H1 (cell line): ENCODE results near the gene SPTSSB. TPM values are rescaled to one million over a fixed set of nuclear protein-coding genes. Genes with fewer than 3 reads are reported as not detected.

Experiments
- CTCF ChIA-PET: fragments of 300-600 bp; sonication (Branson Sonifier 250); formaldehyde crosslinking; loops from one replicate; lab custom pipeline; 2021; ENCODE audit not compliant: partially characterized antibody; lab: Charles Lee
- POLR2A ChIA-PET: fragments of 300-600 bp; sonication (Branson Sonifier 250); formaldehyde crosslinking; loops from one replicate; lab custom pipeline; 2021; ENCODE audit warnings: inconsistent platforms; ENCODE audit not compliant: partially characterized antibody; lab: Charles Lee
- DNase-seq, 2 experiments: peaks; one replicate each; pipeline versions ENCODE4 v3.0.0 to v3.0.0-alpha.2; 2010 to 2022; ENCODE audit warnings: low spot score in 2 of 2, low read depth in 1 of 2, mixed read lengths in 1 of 2
- FAIRE-seq: peaks from 2 replicates; lab custom pipeline; 2011; peaks lifted over from hg19 to GRCh38; lab: Jason Lieb, UNC
- H2AFZ ChIP-seq: 2 replicates; pipeline ENCODE4 v1.8.1; 2012; ENCODE audit warnings: low read length, inconsistent platforms
- H2AK5ac ChIP-seq: 2 replicates; pipeline ENCODE4 v1.6.1; 2013; ENCODE audit warnings: low read depth, low read length
- H2BK120ac ChIP-seq: replicated peaks from 2 replicates; pipeline ENCODE3; 2013; ENCODE audit warnings: low read depth, low read length, inconsistent platforms
- H2BK12ac ChIP-seq: 2 replicates; pipeline ENCODE4 v1.6.1; 2013; ENCODE audit warnings: low read depth, low read length
- H2BK15ac ChIP-seq: 2 replicates; pipeline ENCODE4 v1.6.1; 2013; ENCODE audit warnings: low read length
- H2BK20ac ChIP-seq: 2 replicates; pipeline ENCODE4 v1.6.1; 2013; ENCODE audit warnings: low read length
- H2BK5ac ChIP-seq: 2 replicates; pipeline ENCODE4 v1.6.1; 2013; ENCODE audit warnings: low read depth, low read length
- H3K14ac ChIP-seq: 2 replicates; pipeline ENCODE4 v1.6.1; 2013; ENCODE audit warnings: inconsistent platforms; ENCODE audit not compliant: insufficient read length
- H3K18ac ChIP-seq: 2 replicates; pipeline ENCODE4 v1.6.1; 2013; ENCODE audit warnings: low read length; ENCODE audit errors: extremely low read depth
- H3K23ac ChIP-seq: 2 replicates; pipeline ENCODE4 v1.6.1; 2013; ENCODE audit warnings: inconsistent platforms; ENCODE audit not compliant: insufficient read length
- H3K23me2 ChIP-seq: 2 replicates; pipeline ENCODE4 v1.6.1; 2013; ENCODE audit warnings: low read depth, low read length
- H3K27ac ChIP-seq: 2 replicates; pipeline ENCODE4 v1.6.1; 2011; ENCODE audit warnings: low read depth, low read length, inconsistent platforms
- H3K27me3 ChIP-seq, 4 experiments: replicated peaks in 1 of 4; 1 replicate in 1 of 4; 2 replicates in 3 of 4; pipeline versions ENCODE4 v1.6.1 to v1.8.1; 2011 to 2013; ENCODE audit warnings: low read length in 3 of 4, mild to moderate bottlenecking in 3 of 4, inconsistent platforms in 2 of 4, mixed read lengths in 2 of 4, moderate library complexity in 1 of 4; ENCODE audit not compliant: control insufficient read depth in 3 of 4, insufficient read depth in 3 of 4; ENCODE audit errors: extremely low read depth in 1 of 4
- H3K36me3 ChIP-seq, 4 experiments: 2 replicates each; pipeline versions ENCODE4 v1.6.1 to v1.8.1; 2011 to 2013; ENCODE audit warnings: mild to moderate bottlenecking in 4 of 4, low read length in 3 of 4, moderate library complexity in 2 of 4, control low read depth in 1 of 4, inconsistent platforms in 1 of 4; ENCODE audit not compliant: insufficient read depth in 4 of 4, control insufficient read depth in 2 of 4
- H3K4ac ChIP-seq: replicated peaks from 2 replicates; pipeline ENCODE3; 2013; ENCODE audit warnings: low read length, low read depth, mixed read lengths, inconsistent platforms; ENCODE audit not compliant: insufficient read length
- H3K4me1 ChIP-seq, 4 experiments: replicated peaks in 1 of 4; 1 replicate in 1 of 4; 2 replicates in 3 of 4; pipeline versions ENCODE4 v1.6.1 to v1.8.1; 2011 to 2013; ENCODE audit warnings: low read length in 3 of 4, inconsistent platforms in 2 of 4, mixed read lengths in 1 of 4; ENCODE audit not compliant: insufficient read depth in 4 of 4, control insufficient read depth in 3 of 4
- H3K4me2 ChIP-seq, 2 experiments: 2 replicates each; pipeline versions ENCODE4 v1.6.1 to v1.8.1; 2011 to 2013; ENCODE audit warnings: low read depth in 2 of 2, low read length in 2 of 2, control low read depth in 1 of 2, inconsistent platforms in 1 of 2, mild to moderate bottlenecking in 1 of 2; ENCODE audit not compliant: insufficient read depth in 1 of 2
- H3K4me3 ChIP-seq, 4 experiments: fragments of 200-600, 300-600 bp in 1 of 4; sonication (generic), shearing (Covaris generic), sonication (Bioruptor Twin) in 1 of 4; 2 replicates each; pipeline versions ENCODE4 v1.5.1 to v1.8.1; 2011 to 2016; ENCODE audit warnings: low read length in 4 of 4, low read depth in 3 of 4, control low read depth in 2 of 4, inconsistent platforms in 2 of 4, mild to moderate bottlenecking in 2 of 4, mixed read lengths in 1 of 4, moderate library complexity in 1 of 4; ENCODE audit not compliant: insufficient read depth in 2 of 4; ENCODE audit errors: extremely low read depth in 1 of 4
- H3K56ac ChIP-seq: replicated peaks from 2 replicates; pipeline ENCODE3; 2013; ENCODE audit warnings: low read depth, mild to moderate bottlenecking, mixed read lengths, low read length, inconsistent platforms; ENCODE audit not compliant: insufficient read length
- H3K79me1 ChIP-seq: 2 replicates; pipeline ENCODE4 v1.6.1; 2013; ENCODE audit warnings: low read depth, low read length, control low read depth
- H3K79me2 ChIP-seq, 2 experiments: 2 replicates each; pipeline versions ENCODE4 v1.6.1 to v1.8.1; 2012 to 2013; ENCODE audit warnings: low read length in 2 of 2, mild to moderate bottlenecking in 2 of 2, inconsistent platforms in 1 of 2; ENCODE audit not compliant: insufficient read depth in 2 of 2, control insufficient read depth in 1 of 2
- H3K9ac ChIP-seq, 4 experiments: replicated peaks in 1 of 4; 1 replicate in 1 of 4; 2 replicates in 3 of 4; pipeline versions ENCODE4 v1.6.1 to v1.8.1; 2011 to 2013; ENCODE audit warnings: low read depth in 3 of 4, low read length in 3 of 4, control low read depth in 2 of 4, mild to moderate bottlenecking in 2 of 4, moderate library complexity in 2 of 4, inconsistent platforms in 1 of 4; ENCODE audit errors: extremely low read depth in 1 of 4
- H3K9me3 ChIP-seq, 2 experiments: 2 replicates each; pipeline versions ENCODE4 v1.6.1 to v1.8.1; 2012 to 2013; ENCODE audit warnings: mild to moderate bottlenecking in 2 of 2, moderate library complexity in 2 of 2, control low read depth in 1 of 2, inconsistent platforms in 1 of 2, low read depth in 1 of 2, low read length in 1 of 2, mixed read lengths in 1 of 2; ENCODE audit not compliant: insufficient read depth in 2 of 2
- H4K20me1 ChIP-seq, 2 experiments: replicated peaks in 1 of 2; 2 replicates each; pipeline versions ENCODE3 to v1.8.1; 2011 to 2013; ENCODE audit warnings: inconsistent platforms in 2 of 2, low read length in 2 of 2, mild to moderate bottlenecking in 1 of 2; ENCODE audit not compliant: insufficient read depth in 2 of 2, control insufficient read depth in 1 of 2
- H4K5ac ChIP-seq: 2 replicates; pipeline ENCODE4 v1.6.1; 2013; ENCODE audit warnings: low read length, low read depth, mixed read lengths, inconsistent platforms; ENCODE audit not compliant: insufficient read length
- H4K8ac ChIP-seq: 2 replicates; pipeline ENCODE4 v1.8.0; 2013; ENCODE audit warnings: mild to moderate bottlenecking, moderate library complexity, low read length, inconsistent platforms; ENCODE audit not compliant: insufficient read depth; ENCODE audit errors: extremely low read depth
- H4K91ac ChIP-seq: replicated peaks from 2 replicates; pipeline ENCODE3; 2013; ENCODE audit warnings: low read length, mixed read lengths, inconsistent platforms; ENCODE audit not compliant: insufficient read length
- CHD1 ChIP-seq: IDR thresholded peaks from 2 replicates; pipeline ENCODE4 v1.6.1; 2012; ENCODE audit warnings: low read depth, low read length, improper control_type of control experiment
- CTCF ChIP-seq, 3 experiments: IDR thresholded peaks; 1 replicate in 2 of 3; 2 replicates in 1 of 3; pipeline versions ENCODE4 v1.5.1 to v1.6.1; 2011; ENCODE audit warnings: low read length in 3 of 3, mild to moderate bottlenecking in 3 of 3, inconsistent platforms in 2 of 3, low read depth in 1 of 3, moderate library complexity in 1 of 3; ENCODE audit not compliant: insufficient read depth in 1 of 3; ENCODE audit errors: control extremely low read depth in 1 of 3
- HDAC2 ChIP-seq, 2 experiments: fragments of 300-600 bp in 1 of 2; sonication (generic) in 1 of 2; IDR thresholded peaks; 2 replicates each; pipeline ENCODE4 v1.6.1; 2011 to 2012; ENCODE audit warnings: low read depth in 2 of 2, low read length in 2 of 2, mild to moderate bottlenecking in 2 of 2, moderate library complexity in 2 of 2, borderline replicate concordance in 1 of 2, inconsistent platforms in 1 of 2
- PHF8 ChIP-seq: fragments of 200-600 bp; sonication (generic); conservative IDR thresholded peaks from 2 replicates; pipeline ENCODE4 v1.7.1; 2012; ENCODE audit warnings: low read depth, mild to moderate bottlenecking, inconsistent platforms, low read length, moderate library complexity
- RAD21 ChIP-seq, 2 experiments: IDR thresholded peaks in 1 of 2; conservative IDR thresholded peaks in 1 of 2; 2 replicates each; pipeline ENCODE4 v1.6.1; 2011; ENCODE audit warnings: low read depth in 2 of 2, low read length in 2 of 2, improper control_type of control experiment in 1 of 2, inconsistent platforms in 1 of 2, mild to moderate bottlenecking in 1 of 2, moderate library complexity in 1 of 2
- WGBS, 2 experiments: shearing (Covaris generic) in 1 of 2; methylation state at CpG; one replicate each; pipeline versions ENCODE4 v1.1.6 to v1.1.7; 2013 to 2015; ENCODE audit warnings: low lambda C conversion rate in 2 of 2, mixed read lengths in 2 of 2, inconsistent platforms in 1 of 2, low coverage in 1 of 2, missing lambda C conversion rate in 1 of 2; ENCODE audit not compliant: insufficient replicate concordance in 2 of 2, insufficient coverage in 1 of 2, insufficient read length in 1 of 2; ENCODE audit errors: extremely low coverage in 1 of 2, missing lambda C conversion rate in 1 of 2; 5-methylcytosine and 5-hydroxymethylcytosine counted together
- polyA plus RNA-seq, 7 experiments: library from polyadenylated mRNA; depleted of rRNA in 3 of 7; stranded (reverse) in 5 of 7; unstranded in 2 of 7; fragments of >200 nt in 5 of 7; fragments of 200-250 nt in 2 of 7; gene quantifications; 1 replicate in 5 of 7; 2 replicates in 1 of 7; 4 replicates in 1 of 7; pipeline versions ENCODE4 v1.2.1 to v1.2.3, GENCODE V29; 2011 to 2013; ENCODE audit warnings: missing spikeins in 2 of 7, mixed read lengths in 2 of 7
- total RNA-seq: library from RNA; stranded (reverse); fragmentation: NEBNext Ultra II Directional; extraction: Animal tissue kit (Norgen Biotek cat#: 25700); gene quantifications from 2 replicates; pipeline ENCODE4 v1.2.1, GENCODE V29; 2021

Gene SPTSSB
- total and polyA plus RNA-seq, 2 of the 8 experiments (the other 6 are each of a cell fraction or from before 2014, with no cell fraction given): 33.4 to 52.5 TPM

- Histone ChIP-seq H3K27ac (no peak overlapping the region), H2BK20ac (no peak overlapping the region), H3K36me3 (no peaks in the 10 kb centered on the region), H3K79me2 (no peaks in the 10 kb centered on the region), H3K18ac (no peak overlapping the region), H3K56ac (no peak overlapping the region), H2BK15ac (no peak overlapping the region), H2BK12ac (no peak overlapping the region), H3K14ac (no peak overlapping the region), H3K4ac (no peak overlapping the region), H3K23me2 (no peaks in the 10 kb centered on the region), H3K79me1 (no peaks in the 10 kb centered on the region)
- TF ChIP-seq PHF8 (no peak), CTCF (IDR thresholded peaks at IDR 0.05; ENCODE audit: control extremely low read depth in 1 of 3, insufficient read depth in 1 of 3, low read depth in 1 of 3, low read length in 3 of 3) (peak in 2 of 3 experiments; percentile 58 to 64; a peak in 3 of 4 replicates), HDAC2 (IDR thresholded peaks at IDR 0.05; ENCODE audit: borderline replicate concordance in 1 of 2, low read depth in 2 of 2, low read length in 2 of 2) (no peak), CHD1 (no peak), RAD21 (IDR thresholded peaks at IDR 0.05 in 1 of 2, conservative IDR thresholded peaks at IDR 0.05 in 1 of 2; ENCODE audit: low read depth in 2 of 2, low read length in 2 of 2) (peak; percentile 80 to 82)
- TF ChIP-seq, all 59 proteins: peak for 2
- Histone ChIP-seq H2AK5ac (no peak overlapping the region), H3K4me2 (no peak overlapping the region), H3K23ac (no peak overlapping the region), H4K91ac (no peak overlapping the region), H2AFZ (no peak overlapping the region), H3K9ac (no peak overlapping the region), H4K8ac (no peak overlapping the region), H3K9me3 (no peaks in the 10 kb centered on the region), H4K5ac (no peak overlapping the region), H3K4me1 (peaks cover 0 to 4% (median 0%) of the 10 kb centered on the region in 4 experiments; a peak in 1 of 7 replicates), H4K20me1 (no peaks in the 10 kb centered on the region), H2BK5ac (no peak overlapping the region), H2BK120ac (no peak overlapping the region), H3K4me3 (no peak overlapping the region), H3K27me3 (no peaks in the 10 kb centered on the region)
- ChIA-PET POLR2A (no interaction called here), CTCF (interaction anchor here (0.8 to 5.2 kb wide), 22 partner anchors 7 to 597 kb away, joined by 3 to 41 read pairs (median 4); no protein-coding TSS in a partner anchor)
- WGBS, 2 experiments: 53% methylated on average over 3 of the region's 3 CpGs; no CpG with 5 or more reads in 1 of the 2 experiments
- peak; percentile 82 for FAIRE-seq
- DNase-seq: no peak
Measured at GRCh38 chr3:161409069-161409468, 37.8 kb upstream of the SPTSSB start.
